Epithelial cell of esophagus (primary cell): ENCODE results near the gene DCTN3.

Experiments used
- DNase-seq: peaks from one replicate; pipeline ENCODE4 v3.0.0; 2010; ENCODE audit warnings: low read depth
- H3K4me3 ChIP-seq: 2 replicates; pipeline ENCODE4 v1.5.1; 2011; ENCODE audit warnings: mild to moderate bottlenecking, low read length, control low read depth
- TF ChIP-seq, protein P1 (sequence below): IDR thresholded peaks from 2 replicates; pipeline ENCODE4 v1.5.1; 2011; ENCODE audit warnings: low read depth, mild to moderate bottlenecking, low read length, control low read depth, inconsistent platforms; ENCODE audit not compliant: insufficient read depth; ENCODE audit errors: missing control alignments

The DCTN3 gene

GRCh38 chr9:34659592-34660253 lies 39.4 kb upstream of the DCTN3 start:
- H3K4me3 ChIP-seq = no peak overlapping the region
- DNase-seq = peak; percentile 70
- TF ChIP-seq, protein P1, sequence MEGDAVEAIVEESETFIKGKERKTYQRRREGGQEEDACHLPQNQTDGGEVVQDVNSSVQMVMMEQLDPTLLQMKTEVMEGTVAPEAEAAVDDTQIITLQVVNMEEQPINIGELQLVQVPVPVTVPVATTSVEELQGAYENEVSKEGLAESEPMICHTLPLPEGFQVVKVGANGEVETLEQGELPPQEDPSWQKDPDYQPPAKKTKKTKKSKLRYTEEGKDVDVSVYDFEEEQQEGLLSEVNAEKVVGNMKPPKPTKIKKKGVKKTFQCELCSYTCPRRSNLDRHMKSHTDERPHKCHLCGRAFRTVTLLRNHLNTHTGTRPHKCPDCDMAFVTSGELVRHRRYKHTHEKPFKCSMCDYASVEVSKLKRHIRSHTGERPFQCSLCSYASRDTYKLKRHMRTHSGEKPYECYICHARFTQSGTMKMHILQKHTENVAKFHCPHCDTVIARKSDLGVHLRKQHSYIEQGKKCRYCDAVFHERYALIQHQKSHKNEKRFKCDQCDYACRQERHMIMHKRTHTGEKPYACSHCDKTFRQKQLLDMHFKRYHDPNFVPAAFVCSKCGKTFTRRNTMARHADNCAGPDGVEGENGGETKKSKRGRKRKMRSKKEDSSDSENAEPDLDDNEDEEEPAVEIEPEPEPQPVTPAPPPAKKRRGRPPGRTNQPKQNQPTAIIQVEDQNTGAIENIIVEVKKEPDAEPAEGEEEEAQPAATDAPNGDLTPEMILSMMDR = no peak

DNA sequence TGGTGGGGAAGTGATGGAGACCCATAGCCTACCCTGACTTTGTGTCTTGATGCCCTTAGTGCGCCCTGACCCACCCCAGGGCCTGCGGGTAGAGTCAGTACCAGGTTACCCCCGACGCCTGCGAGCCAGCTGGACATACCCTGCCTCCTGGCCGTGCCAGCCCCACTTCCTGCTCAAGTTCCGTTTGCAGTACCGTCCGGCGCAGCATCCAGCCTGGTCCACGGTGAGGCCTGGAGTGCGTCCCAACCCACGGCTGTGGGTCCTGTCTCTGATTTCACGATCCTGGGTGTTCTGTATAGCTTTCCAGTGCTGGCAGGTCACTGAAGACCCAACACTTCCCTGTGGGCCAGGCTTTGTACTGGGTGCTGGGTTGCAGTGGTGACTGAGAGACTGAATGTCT lies 38.2 kb upstream of the DCTN3 start:
- TF ChIP-seq, protein P1 = no peak
- DNase-seq = no peak
- H3K4me3 ChIP-seq = no peak overlapping the region

DNA sequence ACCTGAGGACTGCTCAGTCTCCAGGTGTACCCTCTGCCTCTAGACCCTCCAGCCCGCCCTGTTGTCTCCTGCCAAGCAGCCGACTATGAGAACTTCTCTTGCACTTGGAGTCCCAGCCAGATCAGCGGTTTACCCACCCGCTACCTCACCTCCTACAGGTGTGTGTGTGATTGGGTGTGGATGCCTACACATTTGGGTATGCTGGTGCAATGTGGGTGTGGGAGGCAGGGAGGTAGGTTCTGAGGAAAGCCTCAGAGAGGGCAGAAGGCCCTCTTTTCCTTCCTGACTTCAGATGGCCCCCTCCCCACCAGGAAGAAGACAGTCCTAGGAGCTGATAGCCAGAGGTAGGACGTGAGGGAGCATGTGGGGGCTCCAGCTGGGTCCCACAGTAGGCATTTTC lies 36.7 kb upstream of the DCTN3 start:
- H3K4me3 ChIP-seq = no peak overlapping the region
- TF ChIP-seq, protein P1 = no peak
- no peak for DNase-seq

GRCh38 chr9:34655394-34655793 lies 35.1 kb upstream of the DCTN3 start:
- TF ChIP-seq, protein P1 = no peak
- no peak overlapping the region for H3K4me3 ChIP-seq
- no peak for DNase-seq

GRCh38 chr9:34654323-34655051 lies 34.2 kb upstream of the DCTN3 start:
- DNase-seq = no peak

GRCh38 chr9:34653151-34654072 lies 33.1 kb upstream of the DCTN3 start:
- H3K4me3 ChIP-seq = no peak overlapping the region
- TF ChIP-seq, protein P1 = no peak

More at GRCh38 chr9:34654323-34655051, 34.2 kb upstream of the DCTN3 start:
- H3K4me3 ChIP-seq = no peak overlapping the region
- TF ChIP-seq, protein P1 = no peak

More at GRCh38 chr9:34653151-34654072, 33.1 kb upstream of the DCTN3 start:
- DNase-seq = no peak
